K562 (cell line): ENCODE measurements around the gene GAPDHS. TPM values are rescaled to one million over a fixed set of nuclear protein-coding genes. Genes with fewer than 3 reads are reported as not detected.

Experiments used
- CBFA2T3 ChIP-seq: fragments of 450-650 bp; IDR thresholded peaks from 2 replicates; pipeline ENCODE4 v1.6.1; 2017
- DACH1 ChIP-seq: fragments of 450-650 bp; IDR thresholded peaks from 2 replicates; pipeline ENCODE4 v1.6.1; 2018; ENCODE audit not compliant: partially characterized antibody
- E2F8 ChIP-seq: fragments of 450-650 bp; IDR thresholded peaks from 2 replicates; pipeline ENCODE4 v1.7.1; 2018; ENCODE audit warnings: mild to moderate bottlenecking, low read depth; ENCODE audit not compliant: partially characterized antibody
- ELF1 ChIP-seq: fragments of 200-800 bp; sonication (Bioruptor generic); IDR thresholded peaks from 2 replicates; pipeline ENCODE4 v1.6.1; 2016; ENCODE audit warnings: missing genetic modification characterization, missing compliant biosample characterization
- FOXM1 ChIP-seq, 2 experiments: fragments of 450-650 bp in 1 of 2; sonication (generic) in 1 of 2; formaldehyde crosslinking in 1 of 2; IDR thresholded peaks; 2 replicates each; pipeline versions ENCODE4 v1.6.1 to v1.9.0; 2017 to 2022; ENCODE audit warnings: low read depth in 2 of 2, mild to moderate bottlenecking in 2 of 2, missing genetic modification reagents in 1 of 2, moderate library complexity in 1 of 2
- KLF16 ChIP-seq: IDR thresholded peaks from 2 replicates; pipeline ENCODE4 v1.6.1; 2016; ENCODE audit warnings: antibody characterized with exemption
- MED1 ChIP-seq: sonication (generic); formaldehyde crosslinking; IDR thresholded peaks from 2 replicates; pipeline ENCODE4 v1.8.1; 2023; ENCODE audit warnings: missing genetic modification reagents, borderline replicate concordance
- MLLT1 ChIP-seq, 2 experiments: fragments of 450-650 bp; IDR thresholded peaks; 2 replicates each; pipeline ENCODE4 v1.6.1; 2016
- POLR2G ChIP-seq: fragments of 200-400 bp; formaldehyde crosslinking; IDR thresholded peaks from 2 replicates; pipeline ENCODE4 v1.6.1; 2017; ENCODE audit warnings: low read depth, mild to moderate bottlenecking, antibody characterized with exemption, low read length, moderate library complexity
- TFAM ChIP-seq: fragments of 250-450 bp; sonication (Bioruptor Pico); conservative IDR thresholded peaks from 2 replicates; pipeline ENCODE4 v1.5.0; 2021; ENCODE audit warnings: mild to moderate bottlenecking, moderate library complexity
- ZNF133 ChIP-seq: fragments of 250-450 bp; sonication (Bioruptor Pico); IDR thresholded peaks from 2 replicates; pipeline ENCODE4 v1.4.0; 2020; ENCODE audit warnings: mild to moderate bottlenecking
- ZNF224 ChIP-seq: sonication (generic); formaldehyde crosslinking; IDR thresholded peaks from 2 replicates; pipeline ENCODE4 v1.8.0; 2022; ENCODE audit warnings: mild to moderate bottlenecking, missing genetic modification reagents
- ZNF347 ChIP-seq: fragments of 450-650 bp; formaldehyde crosslinking; IDR thresholded peaks from 2 replicates; pipeline ENCODE4 v1.4.0; 2020; ENCODE audit warnings: low read depth, mild to moderate bottlenecking, moderate library complexity
- ZNF668 ChIP-seq: fragments of 250-450 bp; sonication (Bioruptor Pico); IDR thresholded peaks from 2 replicates; pipeline ENCODE4 v1.8.0; 2022; ENCODE audit warnings: mild to moderate bottlenecking, inconsistent platforms
- ZNF707 ChIP-seq: fragments of 250-450 bp; sonication (Bioruptor Pico); conservative IDR thresholded peaks from 2 replicates; pipeline ENCODE4 v1.8.0; 2022; ENCODE audit warnings: inconsistent platforms, mild to moderate bottlenecking, moderate library complexity
- ZNF76 ChIP-seq: fragments of 250-450 bp; sonication (Bioruptor Pico); IDR thresholded peaks from 2 replicates; pipeline ENCODE4 v1.4.0; 2020; ENCODE audit warnings: mild to moderate bottlenecking, moderate library complexity, borderline replicate concordance
- polyA plus RNA-seq, 8 experiments: library from polyadenylated mRNA; depleted of rRNA in 4 of 8; stranded (reverse) in 5 of 8; unstranded in 3 of 8; fragments of >200 nt; fragmentation: Nextera tagmentation in 2 of 8; fragmentation: Illumina TruSeq in 1 of 8; extraction: Ambion mirVana in 2 of 8; extraction: Trizol in 1 of 8; gene quantifications; 2 replicates each; pipeline versions ENCODE4 v1.2.1 to v1.2.3, GENCODE V29; 2011 to 2014; ENCODE audit warnings: inconsistent platforms in 1 of 8, missing spikeins in 1 of 8
- total RNA-seq, 7 experiments: library from RNA; depleted of rRNA in 6 of 7; stranded (reverse); fragments of >200 nt in 6 of 7; fragmentation: Illumina TruSeq in 2 of 7; extraction: Trizol in 2 of 7; gene quantifications; 2 replicates each; pipeline versions ENCODE4 v1.2.1 to v1.2.3, GENCODE V29; 2011 to 2021; ENCODE audit warnings: low replicate concordance in 1 of 7
- TF ChIP-seq, protein P1 (sequence below): fragments of 450-650 bp; formaldehyde crosslinking; IDR thresholded peaks from 2 replicates; pipeline ENCODE4 v1.4.0; 2022; ENCODE audit warnings: missing genetic modification characterization
- TF ChIP-seq, protein P2 (sequence below): sonication (generic); formaldehyde crosslinking; IDR thresholded peaks from 2 replicates; pipeline ENCODE4 v1.5.0; 2020; ENCODE audit warnings: missing genetic modification reagents
- TF ChIP-seq, protein P3 (sequence below): IDR thresholded peaks from 2 replicates; pipeline ENCODE4 v1.6.1; 2016; ENCODE audit warnings: missing genetic modification characterization, missing compliant biosample characterization

Gene GAPDHS
- total and polyA plus RNA-seq, 9 of the 15 experiments (the other 6 are each of a cell fraction or from before 2014, with no cell fraction given): 0.08 to 0.12 TPM; not detected in 7

GRCh38 chr19:35545001-35545854 is 12.0 kb downstream of the GAPDHS start, which contains the start of gene TMEM147 (continued):
- TF ChIP-seq ZNF347 (CRISPR knock-in tag): no peak
- no peak for TF ChIP-seq ZNF133 (CRISPR knock-in tag)
- TF ChIP-seq ZNF76: no peak
- TF ChIP-seq FOXM1 (IDR thresholded peaks at IDR 0.05; ENCODE audit: low read depth): no peak
- TF ChIP-seq FOXM1 (CRISPR knock-in tag; IDR thresholded peaks at IDR 0.05; ENCODE audit: low read depth): 0 out of 2 replicates have a peak, but pooled peaks have one; percentile 22
- TF ChIP-seq CBFA2T3: no peak
- TF ChIP-seq DACH1: no peak
- TF ChIP-seq E2F8: no peak
- no peak for TF ChIP-seq MLLT1 (IDR thresholded peaks at IDR 0.05)
- TF ChIP-seq, protein P1, sequence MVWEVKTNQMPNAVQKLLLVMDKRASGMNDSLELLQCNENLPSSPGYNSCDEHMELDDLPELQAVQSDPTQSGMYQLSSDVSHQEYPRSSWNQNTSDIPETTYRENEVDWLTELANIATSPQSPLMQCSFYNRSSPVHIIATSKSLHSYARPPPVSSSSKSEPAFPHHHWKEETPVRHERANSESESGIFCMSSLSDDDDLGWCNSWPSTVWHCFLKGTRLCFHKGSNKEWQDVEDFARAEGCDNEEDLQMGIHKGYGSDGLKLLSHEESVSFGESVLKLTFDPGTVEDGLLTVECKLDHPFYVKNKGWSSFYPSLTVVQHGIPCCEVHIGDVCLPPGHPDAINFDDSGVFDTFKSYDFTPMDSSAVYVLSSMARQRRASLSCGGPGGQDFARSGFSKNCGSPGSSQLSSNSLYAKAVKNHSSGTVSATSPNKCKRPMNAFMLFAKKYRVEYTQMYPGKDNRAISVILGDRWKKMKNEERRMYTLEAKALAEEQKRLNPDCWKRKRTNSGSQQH (CRISPR knock-in tag): no peak
- TF ChIP-seq POLR2G: peak; percentile 97
- no peak for TF ChIP-seq TFAM (CRISPR knock-in tag)
- no peak for TF ChIP-seq ZNF224 (CRISPR knock-in tag)
- TF ChIP-seq KLF16: no peak
- TF ChIP-seq MED1 (CRISPR knock-in tag): no peak
- TF ChIP-seq ELF1 (tag): peak; percentile 86
- TF ChIP-seq, protein P2, sequence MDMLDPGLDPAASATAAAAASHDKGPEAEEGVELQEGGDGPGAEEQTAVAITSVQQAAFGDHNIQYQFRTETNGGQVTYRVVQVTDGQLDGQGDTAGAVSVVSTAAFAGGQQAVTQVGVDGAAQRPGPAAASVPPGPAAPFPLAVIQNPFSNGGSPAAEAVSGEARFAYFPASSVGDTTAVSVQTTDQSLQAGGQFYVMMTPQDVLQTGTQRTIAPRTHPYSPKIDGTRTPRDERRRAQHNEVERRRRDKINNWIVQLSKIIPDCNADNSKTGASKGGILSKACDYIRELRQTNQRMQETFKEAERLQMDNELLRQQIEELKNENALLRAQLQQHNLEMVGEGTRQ: peak; percentile 84
- no peak for TF ChIP-seq ZNF668
- no peak for TF ChIP-seq ZNF707 (CRISPR knock-in tag)
- TF ChIP-seq, protein P3, sequence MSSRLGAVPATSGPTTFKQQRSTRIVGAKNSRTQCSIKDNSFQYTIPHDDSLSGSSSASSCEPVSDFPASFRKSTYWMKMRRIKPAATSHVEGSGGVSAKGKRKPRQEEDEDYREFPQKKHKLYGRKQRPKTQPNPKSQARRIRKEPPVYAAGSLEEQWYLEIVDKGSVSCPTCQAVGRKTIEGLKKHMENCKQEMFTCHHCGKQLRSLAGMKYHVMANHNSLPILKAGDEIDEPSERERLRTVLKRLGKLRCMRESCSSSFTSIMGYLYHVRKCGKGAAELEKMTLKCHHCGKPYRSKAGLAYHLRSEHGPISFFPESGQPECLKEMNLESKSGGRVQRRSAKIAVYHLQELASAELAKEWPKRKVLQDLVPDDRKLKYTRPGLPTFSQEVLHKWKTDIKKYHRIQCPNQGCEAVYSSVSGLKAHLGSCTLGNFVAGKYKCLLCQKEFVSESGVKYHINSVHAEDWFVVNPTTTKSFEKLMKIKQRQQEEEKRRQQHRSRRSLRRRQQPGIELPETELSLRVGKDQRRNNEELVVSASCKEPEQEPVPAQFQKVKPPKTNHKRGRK: no peak
